Limb (tissue), 2 donors: ENCODE measurements around the gene ZC3H8.
"Not testable (repeated sequence)": the region's sequence is repeated elsewhere in the genome, so short reads cannot be mapped to it uniquely, and the experiment has no call there.

Experiments used
- DNase-seq, 2 donors: peaks; one replicate each; pipeline ENCODE4 v3.0.0-alpha.2; 2016; ENCODE audit errors: extremely low spot score in 2 of 2

ZC3H8 gene

GRCh38 chr2:112254466-112255240, at the start of gene ZC3H8:
ZC3H8 (minus strand) TSS chr2:112255042; CDS start chr2:112254981, 61 bp downstream.
- peak; percentile 93 to 96 for DNase-seq

DNA sequence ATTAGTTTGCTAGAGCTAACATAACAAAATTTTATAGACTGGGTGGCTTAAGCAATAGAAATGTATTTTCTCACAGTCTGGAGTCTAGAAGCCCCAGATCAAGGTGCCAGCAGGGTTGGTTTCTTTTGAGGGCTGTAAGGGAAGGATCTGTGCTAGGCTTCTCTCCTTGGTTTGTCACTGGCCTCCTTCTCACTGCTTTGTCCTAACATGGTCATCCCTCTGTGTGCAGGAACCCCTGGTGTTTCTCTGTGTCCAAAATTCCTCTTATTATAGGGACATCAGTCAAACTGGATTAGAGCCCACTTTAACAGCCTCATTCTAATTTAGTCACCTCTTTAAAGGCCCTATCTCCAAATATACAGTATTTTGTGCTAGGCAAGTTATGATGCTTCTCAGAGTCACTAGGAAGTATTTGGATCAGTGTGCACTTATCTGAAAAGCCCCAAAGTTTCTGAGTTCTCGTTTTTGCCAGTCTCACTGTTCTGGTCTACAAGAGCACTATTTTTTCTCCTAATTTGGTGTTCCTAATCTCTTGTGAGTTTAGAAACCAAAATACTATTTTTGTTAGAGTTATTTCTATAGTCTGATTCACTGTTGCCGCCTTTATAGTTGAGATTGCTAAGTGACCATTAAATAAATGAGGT, 49.6 kb upstream of the ZC3H8 start:
- no peak for DNase-seq

GRCh38 chr2:112301973-112302372, 47.1 kb upstream of the ZC3H8 start:
- DNase-seq, result no peak

DNA sequence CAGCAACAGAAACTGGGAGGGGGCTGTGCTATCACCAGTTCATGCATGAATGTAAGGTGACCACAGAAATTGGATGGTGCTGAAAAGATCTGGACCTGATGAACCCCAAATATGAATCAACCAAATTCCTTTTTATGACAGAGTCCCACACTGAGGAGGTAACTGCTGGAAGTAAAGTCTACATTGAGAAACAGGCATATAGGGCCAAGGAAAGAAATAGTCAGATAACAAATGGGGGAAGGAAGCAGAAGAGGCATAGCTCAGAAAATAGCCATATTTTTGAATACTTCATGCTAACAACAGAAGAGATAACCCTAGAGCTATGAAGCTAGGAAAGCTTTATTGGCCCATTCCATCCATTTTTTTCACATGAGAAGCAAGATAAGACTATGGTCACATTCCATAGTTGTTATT, 46.3 kb upstream of the ZC3H8 start:
- DNase-seq, result no peak

DNA sequence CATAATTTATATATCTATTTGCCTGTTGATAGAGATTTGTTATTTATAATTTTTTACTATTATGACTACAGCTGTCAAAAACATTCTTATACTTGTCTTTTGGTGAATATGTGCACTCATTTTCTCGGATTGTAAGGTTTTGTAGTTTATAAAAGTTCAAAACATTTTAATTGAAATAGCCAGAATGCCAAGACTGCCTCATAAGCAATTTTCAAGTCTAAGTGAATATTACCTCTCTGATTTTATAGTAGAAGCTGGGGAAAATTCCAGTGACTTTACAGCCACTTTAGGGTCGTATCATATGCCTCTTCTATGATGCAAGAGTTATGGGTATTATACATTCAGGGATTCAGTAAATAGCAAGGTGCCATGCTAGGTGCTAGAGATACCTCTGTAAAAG, 41.6 kb upstream of the ZC3H8 start:
- DNase-seq, result no peak

GRCh38 chr2:112295407-112296078, 40.7 kb upstream of the ZC3H8 start:
- DNase-seq, result no peak

- no peak for DNase-seq
Observed at GRCh38 chr2:112293636-112294401, 39.0 kb upstream of the ZC3H8 start.

DNA sequence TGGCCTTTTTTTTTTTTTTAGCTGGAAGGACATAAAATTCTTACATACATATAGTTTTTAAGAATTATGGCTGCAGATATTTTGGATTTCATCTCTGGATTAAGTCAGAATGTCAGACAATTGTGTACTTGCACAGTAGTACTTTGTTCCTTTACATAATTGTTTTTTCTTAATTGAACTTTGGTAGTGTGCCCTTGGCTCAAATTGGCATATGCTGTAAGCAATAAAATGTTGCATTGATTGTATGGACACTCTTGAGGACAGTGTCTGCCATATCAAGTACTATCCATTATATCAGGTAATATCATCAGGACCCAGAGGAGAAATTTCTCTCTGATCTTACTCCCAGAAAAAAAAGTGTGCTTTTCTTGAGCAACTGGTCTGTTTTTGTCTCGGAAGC, 35.8 kb upstream of the ZC3H8 start:
- no peak for DNase-seq

GRCh38 chr2:112290088-112290487, 35.2 kb upstream of the ZC3H8 start:
- no peak for DNase-seq

DNA sequence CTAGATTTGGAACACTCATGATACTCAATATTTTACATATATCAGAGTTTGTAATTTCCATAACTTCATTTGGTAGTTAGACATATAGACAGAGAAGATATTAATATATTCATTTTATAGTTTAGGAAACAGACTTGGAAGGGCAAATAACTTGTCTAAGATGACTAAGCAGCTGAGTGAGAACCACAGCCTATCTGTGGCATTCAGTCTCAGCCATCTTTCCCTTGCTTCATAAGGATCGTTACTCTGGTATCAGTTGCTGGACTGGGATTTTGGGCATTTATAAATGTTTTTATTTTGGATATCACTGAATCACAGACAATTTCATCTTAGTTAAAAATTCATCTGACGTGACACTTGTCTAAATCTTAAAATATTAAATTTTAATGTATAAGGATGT, 28.7 kb upstream of the ZC3H8 start:
- not testable (repeated sequence) for DNase-seq

DNA sequence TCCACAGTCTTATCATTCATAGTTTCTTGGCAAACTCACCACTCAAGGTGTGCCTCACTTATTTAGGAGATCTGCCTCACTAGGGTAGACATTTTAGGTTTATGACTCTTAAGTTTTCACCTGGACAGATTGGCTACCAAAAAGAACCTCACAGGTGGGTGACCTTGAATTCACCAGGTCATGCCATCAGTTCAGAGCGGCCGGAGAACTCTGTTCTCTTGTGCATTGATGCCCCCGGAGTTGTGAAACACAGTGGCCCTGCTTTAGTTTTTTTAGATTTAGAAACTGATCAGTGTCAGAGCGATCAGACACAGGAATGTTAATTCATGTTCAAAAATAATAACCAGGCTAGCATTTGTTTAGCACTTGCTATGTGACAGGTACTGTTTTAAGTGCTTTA, 27.2 kb upstream of the ZC3H8 start:
- not testable (repeated sequence) for DNase-seq

GRCh38 chr2:112277596-112278220, 22.9 kb upstream of the ZC3H8 start:
- no peak for DNase-seq

DNA sequence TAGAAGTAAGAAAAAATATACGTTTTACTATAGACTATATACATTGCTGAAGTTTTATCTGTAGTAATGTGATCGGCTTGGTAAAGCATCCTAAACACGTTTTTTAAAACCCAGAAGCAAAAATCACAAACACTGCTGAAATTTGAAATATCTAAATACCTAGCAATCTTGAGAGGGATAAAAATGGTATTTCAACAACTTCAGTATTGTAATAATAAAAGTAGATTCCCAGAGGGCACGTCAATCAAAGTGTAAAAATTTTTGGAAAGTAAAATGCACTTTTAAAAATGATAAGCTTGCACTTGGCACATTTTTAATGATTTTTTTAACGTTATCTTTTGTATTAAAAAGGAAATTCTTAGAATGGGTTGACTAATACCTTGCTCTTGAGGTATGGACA, 22.1 kb upstream of the ZC3H8 start:
- no peak for DNase-seq

DNA sequence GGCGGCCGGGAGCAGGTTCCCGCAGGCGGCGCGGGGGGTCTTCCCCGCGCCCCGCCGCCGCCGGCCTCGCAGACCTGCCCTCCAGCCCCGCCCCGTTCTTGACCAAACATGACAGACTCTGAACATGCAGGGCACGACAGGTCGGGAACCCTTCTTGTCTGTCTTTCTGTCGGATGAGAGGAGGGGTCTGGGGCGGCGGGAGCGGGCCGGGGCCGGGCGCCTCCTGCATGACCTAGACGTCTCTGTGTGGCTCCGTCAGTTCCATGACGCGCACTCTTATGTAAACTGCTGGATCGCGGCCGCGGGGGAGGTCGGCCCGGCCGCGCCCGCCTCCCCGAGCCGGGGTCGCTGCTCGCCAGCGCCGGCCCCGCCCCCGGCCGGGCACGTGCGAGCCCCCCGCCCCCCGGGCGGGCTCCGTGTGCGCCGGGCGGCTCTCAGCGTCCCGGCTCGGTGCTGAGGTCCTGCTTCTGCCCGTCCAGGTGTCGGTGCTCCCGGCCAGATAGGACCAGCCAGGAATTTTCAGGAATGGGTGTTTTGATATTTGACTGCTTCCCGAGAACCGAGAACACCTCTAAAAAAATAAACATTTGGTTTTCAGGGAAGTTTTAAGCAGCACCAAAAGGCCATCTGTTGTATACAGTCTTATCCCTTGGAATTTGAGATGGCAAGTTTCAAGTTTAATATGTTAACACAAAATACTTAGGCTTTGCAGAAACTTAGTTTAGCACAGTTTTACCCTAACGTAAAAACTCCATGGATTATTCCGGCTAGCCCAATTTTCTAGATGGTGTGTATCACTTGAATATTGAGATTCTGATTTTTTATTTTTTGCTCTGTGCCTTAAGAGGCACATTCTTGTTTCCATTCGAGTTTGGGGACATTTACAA, 21.3 kb upstream of the ZC3H8 start:
- DNase-seq, result peak; percentile 92

DNA sequence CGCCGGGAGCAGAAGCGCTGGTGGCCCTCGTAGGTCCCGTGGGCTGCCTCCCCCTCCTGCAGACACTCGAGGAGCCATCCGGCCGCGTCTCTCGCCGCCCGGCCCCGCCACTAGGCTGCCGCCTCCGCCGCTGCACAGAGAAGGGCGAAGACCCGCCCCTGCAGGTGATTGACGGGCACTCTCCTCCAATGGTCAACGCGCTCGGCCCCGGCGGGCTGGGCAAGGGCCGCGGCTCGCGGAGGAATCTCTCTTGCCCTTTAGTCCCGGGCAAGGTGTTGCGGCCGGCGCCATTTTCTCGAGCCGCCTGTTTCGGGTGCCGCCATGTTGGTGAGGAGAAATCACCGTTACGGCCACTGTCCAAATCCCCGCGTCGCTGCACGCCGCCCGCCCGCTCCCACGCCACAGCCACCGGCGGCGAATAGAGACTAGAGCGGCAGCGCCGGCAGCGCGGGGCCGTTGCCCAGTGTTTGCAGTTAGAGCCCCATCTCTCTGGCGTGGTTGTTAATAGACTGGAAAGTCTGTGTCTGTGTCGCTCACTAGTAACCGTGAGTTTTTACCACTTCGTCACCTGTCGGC, 20.6 kb upstream of the ZC3H8 start, which contains the start of gene ZC3H6:
ZC3H6 (plus strand) TSS at position 287 of the 576 bp plus-strand sequence. CDS start 398 bp downstream, outside the sequence.
- DNase-seq, result peak; percentile 99 to 100

- no peak for DNase-seq
Observed at GRCh38 chr2:112273349-112273748, 18.5 kb upstream of the ZC3H8 start.

DNA sequence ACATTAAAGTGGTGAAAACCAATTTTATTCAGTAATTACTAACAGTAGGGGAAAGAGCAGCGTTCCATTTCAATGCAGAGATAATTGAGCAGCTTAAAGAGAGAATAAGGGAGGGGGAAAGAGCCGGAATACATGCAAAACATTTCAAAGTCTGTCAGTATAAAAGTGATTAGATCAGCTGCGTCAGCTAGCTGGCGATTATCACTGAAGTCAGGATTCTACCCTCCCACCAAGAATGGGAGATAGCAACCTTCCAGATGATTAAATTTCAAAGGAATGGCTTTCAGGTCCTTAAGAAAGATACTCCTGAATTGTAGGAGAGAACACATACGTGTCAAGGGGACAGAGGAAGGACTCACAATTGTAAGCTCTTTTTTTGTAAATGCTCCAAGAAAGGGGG, 17.8 kb upstream of the ZC3H8 start:
- DNase-seq, result no peak

DNA sequence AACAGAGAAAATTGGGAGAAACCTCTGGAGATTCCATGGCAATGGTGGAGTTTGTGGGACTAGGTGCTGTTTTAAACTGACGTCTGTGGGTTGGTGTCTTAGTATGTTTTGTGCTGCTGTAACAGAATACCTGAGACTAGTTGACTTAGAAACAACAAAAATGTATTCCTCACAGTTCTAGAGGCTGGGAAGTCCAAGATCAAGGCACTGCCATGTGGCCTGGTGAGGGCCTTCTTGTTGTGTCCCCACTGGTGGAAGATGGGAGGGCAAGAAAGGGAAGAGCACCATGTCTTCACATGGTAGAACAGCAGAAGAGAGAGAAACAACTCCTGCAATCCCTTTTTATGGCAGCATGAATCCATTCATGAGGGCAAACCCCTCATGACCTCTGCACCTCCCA, 13.7 kb upstream of the ZC3H8 start:
- no peak for DNase-seq

- DNase-seq, result no peak
Observed at GRCh38 chr2:112262876-112263275, 8.0 kb upstream of the ZC3H8 start.

DNA sequence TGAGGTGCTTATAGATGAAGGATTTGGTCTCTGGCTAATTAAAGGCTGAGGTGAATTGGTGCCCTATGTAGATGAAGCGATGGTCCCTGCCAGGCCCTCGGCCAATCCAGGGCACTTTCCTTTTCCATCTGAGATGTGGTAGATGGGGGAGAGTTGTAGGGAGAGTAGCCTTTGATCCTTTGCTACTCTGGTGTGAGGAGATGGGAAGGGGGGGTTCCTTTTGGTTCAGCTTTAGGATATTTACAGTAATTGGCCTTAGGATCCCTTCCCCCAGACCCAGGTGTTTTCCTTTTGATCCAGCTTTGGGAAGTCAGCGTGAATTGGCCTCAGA, 5.4 kb upstream of the ZC3H8 start:
- no peak for DNase-seq
